Loucy (cell line): ENCODE measurements around the gene ISM2.

Experiments used
- CTCF ChIP-seq: fragments of 200-600 bp; sonication (generic); conservative IDR thresholded peaks from 2 replicates; pipeline ENCODE4 v1.5.1; 2014; ENCODE audit warnings: mild to moderate bottlenecking, antibody characterized with exemption, low read length
- EZH2phosphoT487 ChIP-seq: fragments of 200-600 bp; IDR thresholded peaks from 2 replicates; pipeline ENCODE4 v1.6.1; 2018; ENCODE audit warnings: antibody characterized with exemption, mild to moderate bottlenecking, moderate library complexity, borderline replicate concordance

GRCh38 chr14:77436042-77436441 lies 62.6 kb downstream of the ISM2 start:
- TF ChIP-seq CTCF (no peak), EZH2phosphoT487 (no peak)
